MV-4-11 (cell line): Measurements from ENCODE around the gene TCFL5.

ENCODE experiments used
- DNase-seq: peaks from one replicate; lab custom pipeline; 2025; lab: John Stamatoyannopoulos, UW

Gene TCFL5

DNA sequence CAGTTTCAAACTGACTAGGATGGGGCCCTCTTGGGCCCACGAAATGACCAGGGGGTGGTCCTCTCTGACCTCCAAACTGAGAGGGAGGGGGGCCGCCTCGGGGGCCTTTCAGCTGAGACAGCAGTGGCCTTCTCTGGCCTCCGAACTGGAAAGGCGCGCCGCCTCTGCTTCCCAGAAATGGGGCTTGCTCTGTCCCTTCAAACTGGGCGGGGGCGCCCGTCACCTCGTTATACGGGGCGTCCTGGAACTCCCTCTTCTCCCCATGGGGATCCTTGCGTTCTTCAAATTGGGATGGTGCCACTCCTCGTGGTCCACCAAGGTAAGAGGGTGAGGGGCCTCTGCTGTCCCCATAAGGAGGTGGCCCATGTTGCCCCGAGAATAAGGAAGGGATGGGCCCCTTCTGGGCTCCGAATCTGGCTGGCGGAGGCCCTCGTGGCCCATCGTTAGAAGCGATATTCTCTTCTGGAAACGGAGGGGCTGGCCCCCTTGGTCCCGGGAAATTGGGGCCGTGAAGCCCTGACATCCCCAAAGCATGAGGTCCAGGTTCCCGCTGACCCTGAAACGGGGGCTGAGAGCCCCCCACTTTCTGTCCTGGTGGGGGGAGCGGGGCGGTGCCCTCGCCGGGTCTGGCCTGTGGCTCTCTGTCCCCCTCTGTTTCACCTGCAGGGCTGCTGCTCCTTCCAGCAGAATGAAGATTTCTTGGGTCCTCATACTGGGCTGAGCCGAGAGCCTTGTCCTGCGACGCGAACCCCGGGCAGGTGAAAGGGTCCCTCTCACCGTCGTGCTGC is 18.7 kb upstream of the TCFL5 start:
- DNase-seq, result no peak

DNA sequence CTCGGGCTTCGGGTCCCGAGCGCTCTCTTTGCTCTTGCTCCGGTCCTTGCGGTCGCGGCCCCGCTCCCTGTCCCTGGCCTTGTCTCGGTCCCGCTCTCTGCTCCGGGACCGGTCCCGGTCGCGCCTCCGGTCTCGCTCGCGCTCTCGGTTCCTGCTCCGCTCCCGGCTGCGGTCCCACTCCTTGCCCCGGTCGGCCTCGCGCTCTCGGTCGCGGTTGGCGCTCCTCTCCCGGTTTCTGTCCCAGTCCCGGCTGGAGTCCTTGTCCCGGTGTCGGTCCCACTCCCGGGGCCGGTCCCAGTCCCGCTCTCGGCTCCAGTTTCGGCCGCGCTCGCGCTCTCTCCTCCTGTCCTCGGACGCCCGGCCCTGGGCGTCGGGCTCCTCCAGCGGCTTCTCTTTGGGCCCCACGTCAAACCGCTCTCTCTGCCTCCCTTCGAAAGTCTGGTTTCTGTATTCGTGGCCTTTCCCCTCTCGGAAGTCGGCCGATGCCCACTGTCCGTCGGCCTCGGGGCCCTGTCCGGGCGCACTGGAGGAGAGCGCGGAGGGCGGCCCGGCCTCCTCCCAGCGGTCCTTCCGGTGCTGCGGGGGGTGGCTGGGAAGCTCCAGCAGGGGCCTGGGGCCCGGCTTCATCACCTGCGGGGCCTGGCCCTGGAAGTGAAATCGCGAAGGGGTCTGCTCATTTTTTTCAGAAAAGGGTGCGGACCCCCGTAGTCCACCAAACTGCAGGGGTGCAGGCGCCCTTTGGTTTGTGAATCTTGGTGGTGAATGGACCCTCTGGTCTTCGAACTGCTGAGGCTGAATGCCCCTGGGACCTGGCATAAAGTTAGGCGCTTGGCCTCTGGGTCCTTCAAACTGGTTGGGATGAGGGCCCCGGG is 17.9 kb upstream of the TCFL5 start:
- no peak for DNase-seq

- no peak for DNase-seq
Measured at GRCh38 chr20:62878244-62879038, 16.8 kb upstream of the TCFL5 start.

DNA sequence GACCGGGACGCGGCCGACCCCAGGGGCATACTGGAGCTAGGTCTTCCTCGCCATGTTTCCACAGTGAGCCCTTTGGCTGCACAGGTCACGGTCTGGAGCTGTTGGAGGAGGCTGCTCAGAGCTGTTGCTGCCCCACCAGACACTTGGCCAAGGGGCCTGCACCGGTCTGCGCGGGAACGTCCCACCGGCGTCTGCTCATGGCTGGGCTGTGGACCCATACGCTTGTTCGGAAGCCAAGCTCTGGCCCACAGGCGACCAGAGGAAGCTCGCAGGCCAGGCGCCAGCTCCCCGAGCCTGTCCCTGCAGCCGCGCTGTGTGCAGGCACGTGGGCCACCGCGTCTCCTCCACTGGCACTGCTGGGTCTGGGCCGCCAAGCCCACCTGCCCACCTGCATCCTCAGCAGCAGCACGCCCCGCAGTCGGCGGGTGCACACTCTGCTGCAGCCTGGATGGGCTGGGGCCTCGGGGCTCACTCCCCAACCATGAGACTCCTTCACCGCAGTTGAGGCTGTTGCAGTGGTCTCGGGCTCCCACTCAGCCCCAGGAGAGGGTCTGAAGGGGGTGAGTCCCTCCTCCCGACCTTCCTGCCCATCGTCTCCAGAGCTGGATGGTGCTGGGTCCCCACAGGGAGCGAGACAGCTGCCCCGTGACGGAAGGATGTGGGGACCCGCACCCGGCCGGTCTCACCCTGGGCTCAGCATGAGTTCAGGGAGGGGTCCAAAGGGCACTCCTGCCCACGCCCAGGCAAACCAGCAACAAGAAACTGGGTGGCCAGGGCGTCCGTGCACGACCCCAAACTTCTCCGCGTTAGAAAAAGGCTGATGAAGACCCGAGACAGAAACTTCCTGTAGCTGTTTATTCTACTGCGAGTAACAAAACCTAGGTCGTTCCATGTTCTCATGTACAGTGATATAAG is 15.5 kb upstream of the TCFL5 start:
- DNase-seq, result no peak

GRCh38 chr20:62876501-62876901 is 14.9 kb upstream of the TCFL5 start:
- no peak for DNase-seq

GRCh38 chr20:62875419-62876361 is 14.1 kb upstream of the TCFL5 start:
- DNase-seq, result no peak

GRCh38 chr20:62874964-62875344 is 13.3 kb upstream of the TCFL5 start:
- no peak for DNase-seq

DNA sequence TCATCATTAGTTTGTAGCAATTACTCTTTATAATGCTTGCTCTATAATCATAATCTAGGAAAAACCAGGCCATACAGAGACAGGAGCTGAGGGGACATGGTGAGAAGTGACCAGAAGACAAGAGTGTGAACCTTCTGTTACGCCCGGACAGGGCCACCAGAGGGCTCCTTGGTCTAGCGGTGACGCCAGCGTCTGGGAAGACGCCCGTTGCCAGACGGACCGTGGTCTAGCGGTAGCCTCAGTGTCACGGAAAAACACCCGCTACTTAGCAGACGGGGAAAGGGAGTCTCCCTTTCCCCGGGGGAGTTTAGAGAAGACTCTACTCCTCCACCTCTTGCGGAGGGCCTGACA is 12.0 kb upstream of the TCFL5 start:
- DNase-seq, result peak; percentile 76

DNA sequence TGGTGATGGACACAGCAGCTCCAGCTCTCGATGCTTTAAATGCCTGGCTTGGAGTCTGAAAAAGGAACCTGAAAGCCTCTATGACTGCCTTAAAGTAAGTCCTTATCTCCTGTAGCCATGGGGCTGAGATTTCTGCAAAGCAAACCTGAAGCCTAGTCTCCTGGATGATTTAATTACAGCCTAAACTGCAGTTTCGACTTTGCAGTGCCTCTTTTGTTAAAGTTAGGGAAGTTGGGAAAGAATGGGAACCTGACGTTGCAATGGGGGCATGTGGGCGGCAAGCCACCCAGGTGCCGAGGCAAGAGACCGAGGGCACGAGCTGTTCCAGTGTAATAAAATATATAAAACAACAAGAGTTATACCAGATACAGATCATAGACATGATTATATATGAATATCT is 11.7 kb upstream of the TCFL5 start:
- DNase-seq, result no peak

GRCh38 chr20:62872862-62873261 is 11.2 kb upstream of the TCFL5 start:
- DNase-seq, result no peak

- peak; percentile 78 for DNase-seq
Measured at GRCh38 chr20:62872184-62872847, 10.7 kb upstream of the TCFL5 start.

DNA sequence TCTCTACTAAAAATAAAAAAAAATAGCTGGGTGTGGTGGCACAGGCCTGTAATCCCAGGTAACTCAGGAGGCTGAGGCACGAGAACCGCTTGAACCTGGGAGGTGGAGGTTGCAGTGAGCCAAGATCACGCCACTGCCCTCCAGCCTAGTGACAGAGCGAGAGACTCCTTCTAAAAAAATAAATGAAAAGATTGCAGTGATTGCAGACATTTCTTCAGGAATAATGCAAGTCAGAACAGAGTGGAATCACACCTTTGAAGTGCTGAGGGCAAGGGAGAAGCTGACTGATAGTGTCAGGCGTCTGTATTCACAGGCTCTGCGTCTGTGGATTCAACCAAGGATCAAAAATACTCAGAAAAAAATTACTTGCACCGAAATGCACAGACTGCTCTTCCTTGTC is 2.6 kb upstream of the TCFL5 start:
- DNase-seq, result no peak

DNA sequence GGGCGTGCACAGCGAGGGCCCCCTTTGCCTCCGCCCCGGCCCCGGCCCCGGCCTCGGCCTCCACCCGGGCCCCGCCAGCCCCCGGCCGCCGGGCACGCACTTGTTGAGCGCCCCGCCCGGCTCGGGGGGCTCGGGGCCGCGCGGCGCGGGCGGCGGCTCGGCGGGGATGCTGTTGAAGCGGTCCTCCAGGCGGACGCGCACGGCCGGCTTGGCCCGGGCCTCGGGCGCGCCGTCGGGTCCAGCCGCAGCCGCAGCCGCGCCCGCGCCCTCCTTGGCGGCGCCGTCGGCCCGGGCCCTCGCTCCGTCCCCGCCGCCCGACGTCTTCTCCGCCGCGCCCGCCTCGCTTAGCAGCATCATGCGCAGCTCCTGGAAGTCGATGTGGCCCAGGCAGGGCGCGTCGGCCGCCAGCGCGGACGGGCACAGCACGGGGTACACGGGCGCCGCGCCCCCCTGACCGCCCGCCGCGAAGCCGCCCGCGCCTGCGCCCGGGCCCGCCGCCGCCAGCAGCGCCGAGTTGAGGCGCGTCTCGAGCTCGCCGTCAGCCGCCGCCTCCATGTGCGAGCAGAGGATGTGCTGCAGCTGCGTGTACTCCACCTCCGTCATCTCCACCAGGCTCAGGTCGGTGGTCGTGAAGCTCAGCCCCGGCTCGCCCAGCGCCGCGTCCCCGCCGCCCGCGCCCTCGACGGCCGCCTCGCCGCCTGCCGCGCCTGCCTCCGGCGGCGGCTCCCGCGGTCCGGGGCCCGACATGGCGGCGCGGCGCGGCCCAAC is 514 bp downstream of the TCFL5 start:
- DNase-seq, result no peak

DNA sequence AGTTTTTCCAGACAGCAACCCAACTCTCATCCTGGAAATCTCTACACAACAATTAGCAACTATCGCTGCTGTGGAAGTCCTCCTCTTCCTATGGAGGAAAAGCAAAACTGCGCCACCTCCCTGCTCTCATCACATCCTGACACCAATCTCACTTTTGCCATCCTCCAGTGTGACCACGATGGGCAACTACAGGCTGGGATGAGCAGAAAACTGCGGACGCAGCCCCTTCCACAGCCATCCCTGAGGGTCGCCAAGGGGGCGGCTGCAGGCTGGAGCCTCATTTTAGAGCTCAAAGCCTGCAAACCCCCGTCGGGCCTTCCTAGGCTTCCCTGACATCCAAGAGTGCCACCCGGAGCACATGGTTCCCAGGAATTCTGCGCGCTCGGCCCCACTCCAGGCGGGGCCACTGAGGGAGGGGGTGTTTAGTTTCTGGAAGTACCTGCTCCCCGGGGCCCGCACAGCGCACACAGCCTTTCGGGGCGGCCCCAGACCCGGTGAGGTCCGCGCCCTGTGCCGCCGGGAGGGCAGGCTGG is 1.2 kb downstream of the TCFL5 start:
- no peak for DNase-seq

DNA sequence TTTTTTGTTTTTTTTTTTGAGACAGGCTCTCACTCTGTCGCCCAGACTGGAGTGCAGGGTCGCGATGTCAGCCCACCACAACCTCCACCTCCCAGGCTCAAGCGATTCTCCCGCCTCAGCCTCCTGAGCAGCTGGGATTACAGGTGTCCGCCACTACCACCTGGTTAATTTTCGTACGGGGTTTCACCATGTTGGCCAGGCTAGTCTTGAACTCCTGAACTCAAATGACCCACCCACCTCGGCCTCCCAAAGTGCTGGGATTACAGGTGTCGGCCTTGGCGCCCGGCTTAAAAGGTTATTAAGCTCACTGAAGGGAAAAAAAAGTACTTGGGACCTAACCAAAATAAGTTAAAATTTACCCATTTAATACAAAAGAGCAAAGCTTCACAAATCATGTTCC is 1.9 kb downstream of the TCFL5 start:
- no peak for DNase-seq

GRCh38 chr20:62858058-62858830 is 3.4 kb downstream of the TCFL5 start:
- no peak for DNase-seq

DNA sequence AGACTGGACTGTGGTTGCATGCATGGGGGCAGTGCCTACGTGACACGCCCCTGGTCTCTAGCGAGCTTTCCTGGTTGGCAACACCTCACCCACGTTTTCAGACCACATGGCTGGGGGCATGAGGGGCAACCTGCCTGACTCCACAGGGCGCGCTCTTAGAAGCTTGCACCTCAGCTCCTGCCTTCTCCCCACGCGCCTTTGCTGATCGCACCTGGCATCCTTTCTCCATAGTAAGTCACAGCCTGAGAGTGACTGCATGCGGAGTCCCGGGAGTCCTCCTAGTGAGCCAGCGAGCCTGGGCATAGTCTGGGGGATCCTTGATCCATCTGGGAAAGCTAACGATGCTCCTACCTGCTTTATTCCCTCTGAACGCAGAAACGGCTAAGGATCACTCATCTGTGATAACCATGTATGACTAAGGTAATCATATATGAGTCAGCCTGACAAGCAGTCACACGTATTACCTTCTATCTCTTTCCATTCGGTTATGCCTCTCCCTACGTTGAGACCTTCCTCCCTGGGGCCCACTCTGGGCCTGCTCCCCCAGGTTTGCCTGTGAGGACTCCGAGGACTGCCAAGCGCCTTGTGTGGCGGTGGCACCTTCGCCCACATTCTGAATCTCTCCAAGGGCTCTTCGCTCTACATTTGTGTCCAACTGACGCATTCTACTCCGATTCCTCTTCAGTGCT is 4.5 kb downstream of the TCFL5 start:
- DNase-seq, result no peak
